H1 (cell line): ENCODE data around the gene NAPG. TPM values are rescaled to one million over a fixed set of nuclear protein-coding genes. Genes with fewer than 3 reads are reported as not detected.

Experiments
- CTCF ChIA-PET: fragments of 300-600 bp; sonication (Branson Sonifier 250); formaldehyde crosslinking; loops from one replicate; lab custom pipeline; 2021; ENCODE audit not compliant: partially characterized antibody; lab: Charles Lee
- POLR2A ChIA-PET: fragments of 300-600 bp; sonication (Branson Sonifier 250); formaldehyde crosslinking; loops from one replicate; lab custom pipeline; 2021; ENCODE audit warnings: inconsistent platforms; ENCODE audit not compliant: partially characterized antibody; lab: Charles Lee
- DNase-seq, 2 experiments: peaks; one replicate each; pipeline versions ENCODE4 v3.0.0 to v3.0.0-alpha.2; 2010 to 2022; ENCODE audit warnings: low spot score in 2 of 2, low read depth in 1 of 2, mixed read lengths in 1 of 2
- FAIRE-seq: peaks from 2 replicates; lab custom pipeline; 2011; peaks lifted over from hg19 to GRCh38; lab: Jason Lieb, UNC
- H2AFZ ChIP-seq: 2 replicates; pipeline ENCODE4 v1.8.1; 2012; ENCODE audit warnings: low read length, inconsistent platforms
- H2AK5ac ChIP-seq: 2 replicates; pipeline ENCODE4 v1.6.1; 2013; ENCODE audit warnings: low read depth, low read length
- H2BK120ac ChIP-seq: replicated peaks from 2 replicates; pipeline ENCODE3; 2013; ENCODE audit warnings: low read depth, low read length, inconsistent platforms
- H2BK12ac ChIP-seq: 2 replicates; pipeline ENCODE4 v1.6.1; 2013; ENCODE audit warnings: low read depth, low read length
- H2BK15ac ChIP-seq: 2 replicates; pipeline ENCODE4 v1.6.1; 2013; ENCODE audit warnings: low read length
- H2BK20ac ChIP-seq: 2 replicates; pipeline ENCODE4 v1.6.1; 2013; ENCODE audit warnings: low read length
- H2BK5ac ChIP-seq: 2 replicates; pipeline ENCODE4 v1.6.1; 2013; ENCODE audit warnings: low read depth, low read length
- H3K14ac ChIP-seq: 2 replicates; pipeline ENCODE4 v1.6.1; 2013; ENCODE audit warnings: inconsistent platforms; ENCODE audit not compliant: insufficient read length
- H3K18ac ChIP-seq: 2 replicates; pipeline ENCODE4 v1.6.1; 2013; ENCODE audit warnings: low read length; ENCODE audit errors: extremely low read depth
- H3K23ac ChIP-seq: 2 replicates; pipeline ENCODE4 v1.6.1; 2013; ENCODE audit warnings: inconsistent platforms; ENCODE audit not compliant: insufficient read length
- H3K23me2 ChIP-seq: 2 replicates; pipeline ENCODE4 v1.6.1; 2013; ENCODE audit warnings: low read depth, low read length
- H3K27ac ChIP-seq: 2 replicates; pipeline ENCODE4 v1.6.1; 2011; ENCODE audit warnings: low read depth, low read length, inconsistent platforms
- H3K27me3 ChIP-seq, 4 experiments: replicated peaks in 1 of 4; 1 replicate in 1 of 4; 2 replicates in 3 of 4; pipeline versions ENCODE4 v1.6.1 to v1.8.1; 2011 to 2013; ENCODE audit warnings: low read length in 3 of 4, mild to moderate bottlenecking in 3 of 4, inconsistent platforms in 2 of 4, mixed read lengths in 2 of 4, moderate library complexity in 1 of 4; ENCODE audit not compliant: control insufficient read depth in 3 of 4, insufficient read depth in 3 of 4; ENCODE audit errors: extremely low read depth in 1 of 4
- H3K36me3 ChIP-seq, 4 experiments: 2 replicates each; pipeline versions ENCODE4 v1.6.1 to v1.8.1; 2011 to 2013; ENCODE audit warnings: mild to moderate bottlenecking in 4 of 4, low read length in 3 of 4, moderate library complexity in 2 of 4, control low read depth in 1 of 4, inconsistent platforms in 1 of 4; ENCODE audit not compliant: insufficient read depth in 4 of 4, control insufficient read depth in 2 of 4
- H3K4ac ChIP-seq: replicated peaks from 2 replicates; pipeline ENCODE3; 2013; ENCODE audit warnings: low read length, low read depth, mixed read lengths, inconsistent platforms; ENCODE audit not compliant: insufficient read length
- H3K4me1 ChIP-seq, 4 experiments: replicated peaks in 1 of 4; 1 replicate in 1 of 4; 2 replicates in 3 of 4; pipeline versions ENCODE4 v1.6.1 to v1.8.1; 2011 to 2013; ENCODE audit warnings: low read length in 3 of 4, inconsistent platforms in 2 of 4, mixed read lengths in 1 of 4; ENCODE audit not compliant: insufficient read depth in 4 of 4, control insufficient read depth in 3 of 4
- H3K4me2 ChIP-seq, 2 experiments: 2 replicates each; pipeline versions ENCODE4 v1.6.1 to v1.8.1; 2011 to 2013; ENCODE audit warnings: low read depth in 2 of 2, low read length in 2 of 2, control low read depth in 1 of 2, inconsistent platforms in 1 of 2, mild to moderate bottlenecking in 1 of 2; ENCODE audit not compliant: insufficient read depth in 1 of 2
- H3K4me3 ChIP-seq, 4 experiments: fragments of 200-600, 300-600 bp in 1 of 4; sonication (generic), shearing (Covaris generic), sonication (Bioruptor Twin) in 1 of 4; 2 replicates each; pipeline versions ENCODE4 v1.5.1 to v1.8.1; 2011 to 2016; ENCODE audit warnings: low read length in 4 of 4, low read depth in 3 of 4, control low read depth in 2 of 4, inconsistent platforms in 2 of 4, mild to moderate bottlenecking in 2 of 4, mixed read lengths in 1 of 4, moderate library complexity in 1 of 4; ENCODE audit not compliant: insufficient read depth in 2 of 4; ENCODE audit errors: extremely low read depth in 1 of 4
- H3K56ac ChIP-seq: replicated peaks from 2 replicates; pipeline ENCODE3; 2013; ENCODE audit warnings: low read depth, mild to moderate bottlenecking, mixed read lengths, low read length, inconsistent platforms; ENCODE audit not compliant: insufficient read length
- H3K79me1 ChIP-seq: 2 replicates; pipeline ENCODE4 v1.6.1; 2013; ENCODE audit warnings: low read depth, low read length, control low read depth
- H3K79me2 ChIP-seq, 2 experiments: 2 replicates each; pipeline versions ENCODE4 v1.6.1 to v1.8.1; 2012 to 2013; ENCODE audit warnings: low read length in 2 of 2, mild to moderate bottlenecking in 2 of 2, inconsistent platforms in 1 of 2; ENCODE audit not compliant: insufficient read depth in 2 of 2, control insufficient read depth in 1 of 2
- H3K9ac ChIP-seq, 4 experiments: replicated peaks in 1 of 4; 1 replicate in 1 of 4; 2 replicates in 3 of 4; pipeline versions ENCODE4 v1.6.1 to v1.8.1; 2011 to 2013; ENCODE audit warnings: low read depth in 3 of 4, low read length in 3 of 4, control low read depth in 2 of 4, mild to moderate bottlenecking in 2 of 4, moderate library complexity in 2 of 4, inconsistent platforms in 1 of 4; ENCODE audit errors: extremely low read depth in 1 of 4
- H3K9me3 ChIP-seq, 2 experiments: 2 replicates each; pipeline versions ENCODE4 v1.6.1 to v1.8.1; 2012 to 2013; ENCODE audit warnings: mild to moderate bottlenecking in 2 of 2, moderate library complexity in 2 of 2, control low read depth in 1 of 2, inconsistent platforms in 1 of 2, low read depth in 1 of 2, low read length in 1 of 2, mixed read lengths in 1 of 2; ENCODE audit not compliant: insufficient read depth in 2 of 2
- H4K20me1 ChIP-seq, 2 experiments: replicated peaks in 1 of 2; 2 replicates each; pipeline versions ENCODE3 to v1.8.1; 2011 to 2013; ENCODE audit warnings: inconsistent platforms in 2 of 2, low read length in 2 of 2, mild to moderate bottlenecking in 1 of 2; ENCODE audit not compliant: insufficient read depth in 2 of 2, control insufficient read depth in 1 of 2
- H4K5ac ChIP-seq: 2 replicates; pipeline ENCODE4 v1.6.1; 2013; ENCODE audit warnings: low read length, low read depth, mixed read lengths, inconsistent platforms; ENCODE audit not compliant: insufficient read length
- H4K8ac ChIP-seq: 2 replicates; pipeline ENCODE4 v1.8.0; 2013; ENCODE audit warnings: mild to moderate bottlenecking, moderate library complexity, low read length, inconsistent platforms; ENCODE audit not compliant: insufficient read depth; ENCODE audit errors: extremely low read depth
- H4K91ac ChIP-seq: replicated peaks from 2 replicates; pipeline ENCODE3; 2013; ENCODE audit warnings: low read length, mixed read lengths, inconsistent platforms; ENCODE audit not compliant: insufficient read length
- CBX8 ChIP-seq: fragments of 300-800, 300-1000 bp; sonication (generic); IDR thresholded peaks from 2 replicates; pipeline ENCODE4 v1.7.1; 2016; ENCODE audit warnings: low read depth, low read length, borderline replicate concordance
- CREB1 ChIP-seq: IDR thresholded peaks from 2 replicates; pipeline ENCODE4 v1.6.1; 2012; ENCODE audit warnings: inconsistent platforms
- EGR1 ChIP-seq: IDR thresholded peaks from 2 replicates; pipeline ENCODE4 v1.6.1; 2011; ENCODE audit warnings: low read depth, low read length, borderline replicate concordance
- GTF2F1 ChIP-seq: IDR thresholded peaks from 2 replicates; pipeline ENCODE4 v1.6.1; 2012; ENCODE audit warnings: low read depth, low read length, improper control_type of control experiment, borderline replicate concordance
- HDAC2 ChIP-seq, 2 experiments: fragments of 300-600 bp in 1 of 2; sonication (generic) in 1 of 2; IDR thresholded peaks; 2 replicates each; pipeline ENCODE4 v1.6.1; 2011 to 2012; ENCODE audit warnings: low read depth in 2 of 2, low read length in 2 of 2, mild to moderate bottlenecking in 2 of 2, moderate library complexity in 2 of 2, borderline replicate concordance in 1 of 2, inconsistent platforms in 1 of 2
- JUN ChIP-seq: IDR thresholded peaks from 2 replicates; pipeline ENCODE4 v1.6.1; 2011; ENCODE audit warnings: low read depth, mild to moderate bottlenecking, improper control_type of control experiment, low read length
- NANOG ChIP-seq: IDR thresholded peaks from 2 replicates; pipeline ENCODE4 v1.6.1; 2011; ENCODE audit warnings: low read length, low read depth, mild to moderate bottlenecking, inconsistent platforms; ENCODE audit not compliant: insufficient read depth, poor library complexity, severe bottlenecking
- NRF1 ChIP-seq: IDR thresholded peaks from 2 replicates; pipeline ENCODE4 v1.6.1; 2011; ENCODE audit warnings: mild to moderate bottlenecking, low read depth, low read length, improper control_type of control experiment
- SP1 ChIP-seq: IDR thresholded peaks from 2 replicates; pipeline ENCODE4 v1.6.1; 2011; ENCODE audit warnings: low read depth, low read length
- SP2 ChIP-seq: IDR thresholded peaks from 2 replicates; pipeline ENCODE4 v1.6.1; 2012; ENCODE audit warnings: mild to moderate bottlenecking, low read length, inconsistent platforms
- TCF12 ChIP-seq: IDR thresholded peaks from 2 replicates; pipeline ENCODE4 v1.6.1; 2011; ENCODE audit warnings: low read depth, mild to moderate bottlenecking, low read length
- TEAD4 ChIP-seq: IDR thresholded peaks from 2 replicates; pipeline ENCODE4 v1.6.1; 2012; ENCODE audit warnings: low read depth, low read length, inconsistent platforms, mixed read lengths
- WGBS, 2 experiments: shearing (Covaris generic) in 1 of 2; methylation state at CpG; one replicate each; pipeline versions ENCODE4 v1.1.6 to v1.1.7; 2013 to 2015; ENCODE audit warnings: low lambda C conversion rate in 2 of 2, mixed read lengths in 2 of 2, inconsistent platforms in 1 of 2, low coverage in 1 of 2, missing lambda C conversion rate in 1 of 2; ENCODE audit not compliant: insufficient replicate concordance in 2 of 2, insufficient coverage in 1 of 2, insufficient read length in 1 of 2; ENCODE audit errors: extremely low coverage in 1 of 2, missing lambda C conversion rate in 1 of 2; 5-methylcytosine and 5-hydroxymethylcytosine counted together
- polyA plus RNA-seq, 7 experiments: library from polyadenylated mRNA; depleted of rRNA in 3 of 7; stranded (reverse) in 5 of 7; unstranded in 2 of 7; fragments of >200 nt in 5 of 7; fragments of 200-250 nt in 2 of 7; gene quantifications; 1 replicate in 5 of 7; 2 replicates in 1 of 7; 4 replicates in 1 of 7; pipeline versions ENCODE4 v1.2.1 to v1.2.3, GENCODE V29; 2011 to 2013; ENCODE audit warnings: missing spikeins in 2 of 7, mixed read lengths in 2 of 7
- total RNA-seq: library from RNA; stranded (reverse); fragmentation: NEBNext Ultra II Directional; extraction: Animal tissue kit (Norgen Biotek cat#: 25700); gene quantifications from 2 replicates; pipeline ENCODE4 v1.2.1, GENCODE V29; 2021

Gene NAPG
- total and polyA plus RNA-seq, 2 of the 8 experiments (the other 6 are each of a cell fraction or from before 2014, with no cell fraction given): 8.0 to 23.5 TPM

GRCh38 chr18:10485475-10485874 is 40.4 kb upstream of the NAPG start:
- Histone ChIP-seq H3K4ac (no peak overlapping the region), H4K5ac (no peak overlapping the region), H4K20me1 (no peaks in the 10 kb centered on the region), H3K4me1 (peaks cover 0 to 6% (median under 1%) of the 10 kb centered on the region in 4 experiments; a peak in 3 of 7 replicates), H3K27ac (no peak overlapping the region), H3K27me3 (no peaks in the 10 kb centered on the region; a peak in 2 of 7 replicates), H4K91ac (no peak overlapping the region), H3K79me1 (no peaks in the 10 kb centered on the region), H3K18ac (no peak overlapping the region), H3K4me2 (no peak overlapping the region), H3K56ac (no peak overlapping the region), H3K9ac (no peak overlapping the region), H2AFZ (no peak overlapping the region), H3K4me3 (no peak overlapping the region), H2BK12ac (no peak overlapping the region), H2BK5ac (no peak overlapping the region), H3K36me3 (no peaks in the 10 kb centered on the region), H2BK120ac (no peak overlapping the region), H3K9me3 (no peaks in the 10 kb centered on the region), H3K23ac (no peak overlapping the region), H2AK5ac (no peak overlapping the region), H2BK15ac (no peak overlapping the region), H3K23me2 (no peaks in the 10 kb centered on the region), H2BK20ac (no peak overlapping the region), H4K8ac (peak overlapping the region; percentile 12; the same call in 1 of the 2 replicates), H3K79me2 (no peaks in the 10 kb centered on the region), H3K14ac (no peak overlapping the region)
- ChIA-PET POLR2A (no interaction called here), CTCF (no interaction called here)
- no peak for FAIRE-seq
- WGBS, 2 experiments: 92% methylated on average over 20 of the region's 20 CpGs; no CpG with 5 or more reads in 1 of the 2 experiments
- TF ChIP-seq NRF1 (no peak), NANOG (no peak), CBX8 (no peak), HDAC2 (IDR thresholded peaks at IDR 0.05; ENCODE audit: borderline replicate concordance in 1 of 2, low read depth in 2 of 2, low read length in 2 of 2) (no peak), TEAD4 (no peak), EGR1 (no peak), SP2 (no peak), JUN (no peak), CREB1 (no peak), GTF2F1 (no peak), TCF12 (no peak), SP1 (no peak)
- no peak for DNase-seq
